Measurements from ENCODE around the gene LUC7L3.

DNA sequence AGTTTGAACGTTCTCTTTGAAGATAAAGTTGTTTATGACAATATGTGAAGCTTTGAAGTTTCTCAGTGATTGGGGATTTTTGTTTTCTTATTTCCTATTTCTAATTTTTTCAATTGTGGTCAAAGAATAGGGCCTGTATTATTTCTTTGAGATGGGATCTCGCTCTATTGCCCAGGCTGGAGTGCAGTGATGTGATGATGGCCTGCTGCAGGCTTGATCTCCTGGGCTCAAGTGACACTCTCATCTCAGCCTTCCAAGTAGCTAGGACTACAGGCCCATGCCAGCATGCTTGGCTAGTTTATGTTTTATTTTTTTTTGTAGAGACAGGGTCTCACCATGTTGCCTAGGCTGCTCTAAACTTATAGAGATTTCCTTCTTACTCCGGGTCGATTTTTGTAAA, 59.6 kb downstream of the LUC7L3 start:
- TF ChIP-seq, protein P1, sequence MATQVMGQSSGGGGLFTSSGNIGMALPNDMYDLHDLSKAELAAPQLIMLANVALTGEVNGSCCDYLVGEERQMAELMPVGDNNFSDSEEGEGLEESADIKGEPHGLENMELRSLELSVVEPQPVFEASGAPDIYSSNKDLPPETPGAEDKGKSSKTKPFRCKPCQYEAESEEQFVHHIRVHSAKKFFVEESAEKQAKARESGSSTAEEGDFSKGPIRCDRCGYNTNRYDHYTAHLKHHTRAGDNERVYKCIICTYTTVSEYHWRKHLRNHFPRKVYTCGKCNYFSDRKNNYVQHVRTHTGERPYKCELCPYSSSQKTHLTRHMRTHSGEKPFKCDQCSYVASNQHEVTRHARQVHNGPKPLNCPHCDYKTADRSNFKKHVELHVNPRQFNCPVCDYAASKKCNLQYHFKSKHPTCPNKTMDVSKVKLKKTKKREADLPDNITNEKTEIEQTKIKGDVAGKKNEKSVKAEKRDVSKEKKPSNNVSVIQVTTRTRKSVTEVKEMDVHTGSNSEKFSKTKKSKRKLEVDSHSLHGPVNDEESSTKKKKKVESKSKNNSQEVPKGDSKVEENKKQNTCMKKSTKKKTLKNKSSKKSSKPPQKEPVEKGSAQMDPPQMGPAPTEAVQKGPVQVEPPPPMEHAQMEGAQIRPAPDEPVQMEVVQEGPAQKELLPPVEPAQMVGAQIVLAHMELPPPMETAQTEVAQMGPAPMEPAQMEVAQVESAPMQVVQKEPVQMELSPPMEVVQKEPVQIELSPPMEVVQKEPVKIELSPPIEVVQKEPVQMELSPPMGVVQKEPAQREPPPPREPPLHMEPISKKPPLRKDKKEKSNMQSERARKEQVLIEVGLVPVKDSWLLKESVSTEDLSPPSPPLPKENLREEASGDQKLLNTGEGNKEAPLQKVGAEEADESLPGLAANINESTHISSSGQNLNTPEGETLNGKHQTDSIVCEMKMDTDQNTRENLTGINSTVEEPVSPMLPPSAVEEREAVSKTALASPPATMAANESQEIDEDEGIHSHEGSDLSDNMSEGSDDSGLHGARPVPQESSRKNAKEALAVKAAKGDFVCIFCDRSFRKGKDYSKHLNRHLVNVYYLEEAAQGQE (tag by site-specific recombination; IDR thresholded peaks at IDR 0.05), result no peak
- TF ChIP-seq ZNF621 (tag by site-specific recombination; IDR thresholded peaks at IDR 0.05) (no peak), HOXA7 (CRISPR knock-in tag; IDR thresholded peaks at IDR 0.05; ENCODE audit: borderline replicate concordance) (no peak), KLF16 (tag by site-specific recombination; IDR thresholded peaks at IDR 0.05) (no peak), ZNF660 (tag by site-specific recombination; IDR thresholded peaks at IDR 0.05) (no peak), ZBTB17 (tag by site-specific recombination; IDR thresholded peaks at IDR 0.05) (no peak), ZNF16 (tag by site-specific recombination; IDR thresholded peaks at IDR 0.05; ENCODE audit: low read depth) (no peak), ZNF175 (tag by site-specific recombination; IDR thresholded peaks at IDR 0.05) (no peak)
- TF ChIP-seq, protein P2, sequence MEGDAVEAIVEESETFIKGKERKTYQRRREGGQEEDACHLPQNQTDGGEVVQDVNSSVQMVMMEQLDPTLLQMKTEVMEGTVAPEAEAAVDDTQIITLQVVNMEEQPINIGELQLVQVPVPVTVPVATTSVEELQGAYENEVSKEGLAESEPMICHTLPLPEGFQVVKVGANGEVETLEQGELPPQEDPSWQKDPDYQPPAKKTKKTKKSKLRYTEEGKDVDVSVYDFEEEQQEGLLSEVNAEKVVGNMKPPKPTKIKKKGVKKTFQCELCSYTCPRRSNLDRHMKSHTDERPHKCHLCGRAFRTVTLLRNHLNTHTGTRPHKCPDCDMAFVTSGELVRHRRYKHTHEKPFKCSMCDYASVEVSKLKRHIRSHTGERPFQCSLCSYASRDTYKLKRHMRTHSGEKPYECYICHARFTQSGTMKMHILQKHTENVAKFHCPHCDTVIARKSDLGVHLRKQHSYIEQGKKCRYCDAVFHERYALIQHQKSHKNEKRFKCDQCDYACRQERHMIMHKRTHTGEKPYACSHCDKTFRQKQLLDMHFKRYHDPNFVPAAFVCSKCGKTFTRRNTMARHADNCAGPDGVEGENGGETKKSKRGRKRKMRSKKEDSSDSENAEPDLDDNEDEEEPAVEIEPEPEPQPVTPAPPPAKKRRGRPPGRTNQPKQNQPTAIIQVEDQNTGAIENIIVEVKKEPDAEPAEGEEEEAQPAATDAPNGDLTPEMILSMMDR (tag by site-specific recombination; IDR thresholded peaks at IDR 0.05), result no peak
